NCI-H2081 treated with DMSO at 0.1 percent for 48 hours (cell line): ENCODE measurements around the gene POLR1A.

Experiments used
- DNase-seq: peaks from one replicate; lab custom pipeline; 2025; lab: John Stamatoyannopoulos, UW

Gene POLR1A

DNA sequence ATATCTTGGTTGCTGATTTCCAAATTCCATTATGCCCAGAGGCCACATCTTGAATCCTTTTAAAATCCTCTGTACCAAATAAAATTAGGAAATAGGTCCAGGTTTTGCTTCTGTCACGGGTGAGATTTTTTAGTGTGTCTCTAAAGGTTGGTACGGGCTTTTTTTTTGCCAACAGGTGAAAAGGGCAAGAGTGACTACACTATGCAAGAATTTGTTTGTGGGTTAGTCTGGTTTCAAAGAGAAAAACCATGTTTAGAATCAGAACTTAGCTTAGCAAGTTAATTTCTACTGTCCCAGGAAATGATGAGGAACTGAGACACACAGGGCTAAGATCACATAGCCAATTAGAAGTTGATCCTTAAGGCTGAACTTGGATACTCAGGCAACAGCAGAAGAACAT, 41.7 kb downstream of the POLR1A start:
- DNase-seq = no peak

DNA sequence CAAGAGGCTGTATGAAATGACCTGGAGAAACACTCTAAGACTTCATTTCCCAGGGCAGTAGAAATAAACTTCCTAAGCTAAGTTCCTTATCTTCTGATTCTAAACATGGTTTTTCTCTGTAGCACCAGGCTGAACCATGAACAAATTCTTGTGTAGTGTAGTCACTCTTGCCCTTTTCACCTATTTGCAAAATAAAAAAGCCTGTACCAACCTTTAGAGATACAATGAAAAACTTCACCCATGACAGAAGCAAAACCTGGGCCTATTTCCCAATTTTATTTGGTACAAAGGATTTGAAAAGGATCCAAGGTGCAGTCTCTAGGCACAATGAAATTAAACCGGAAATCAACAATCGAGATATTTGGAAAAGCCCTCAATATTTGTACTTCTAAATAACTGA, 43.6 kb downstream of the POLR1A start:
- DNase-seq = no peak

DNA sequence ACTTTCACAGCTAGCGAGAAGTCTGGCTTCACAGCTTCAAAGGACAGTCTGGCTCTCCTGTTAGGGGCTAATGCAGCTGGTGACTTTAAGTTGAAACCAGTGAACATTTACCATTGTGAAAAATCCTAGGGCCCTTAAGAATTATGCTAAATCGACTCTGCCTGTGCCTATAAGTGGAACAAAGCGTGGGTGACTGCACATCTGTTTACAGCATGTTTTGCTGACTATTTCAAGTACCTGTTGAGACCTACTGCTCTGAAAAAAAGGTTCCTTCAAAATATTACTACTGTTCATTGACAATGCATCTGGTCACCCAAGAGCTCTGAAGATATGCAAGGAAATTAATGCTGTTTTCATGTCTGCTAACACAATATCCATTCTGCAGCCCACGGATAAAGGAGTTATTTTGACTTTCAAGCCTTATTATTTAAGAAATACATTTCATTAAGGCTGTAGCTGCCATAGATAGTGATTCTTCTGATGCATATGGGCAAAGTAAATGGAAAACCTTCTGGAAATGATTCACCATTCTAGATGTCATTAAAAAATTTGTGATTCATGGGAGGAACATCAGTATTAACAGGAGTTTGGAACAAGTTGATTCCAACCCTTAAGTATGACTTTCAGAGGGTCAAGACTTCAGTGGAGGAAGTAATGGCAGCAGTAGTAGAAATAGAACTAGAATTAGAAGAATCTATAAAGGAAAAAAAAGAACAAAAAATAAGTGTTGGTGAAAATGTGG, 48.9 kb downstream of the POLR1A start:
- no peak for DNase-seq

DNA sequence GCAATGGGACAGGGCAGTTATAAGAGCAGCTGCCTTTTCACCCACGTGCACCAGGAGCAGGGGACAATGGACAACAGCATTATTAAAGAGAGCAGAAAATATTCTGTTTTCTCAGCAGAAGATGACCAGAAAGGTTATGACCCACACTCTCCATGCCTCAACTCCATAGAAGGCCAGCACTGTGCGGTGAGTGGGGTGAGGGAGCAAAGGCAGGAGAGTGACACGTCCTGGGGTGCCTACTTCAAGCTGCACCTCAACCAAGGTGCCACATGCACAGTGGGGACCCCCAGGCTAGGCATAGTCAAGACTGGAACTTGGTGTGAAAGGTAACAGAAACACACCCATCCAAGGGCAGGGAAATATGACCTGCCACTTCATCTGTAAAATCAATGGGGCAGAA, 50.4 kb downstream of the POLR1A start:
- no peak for DNase-seq

DNA sequence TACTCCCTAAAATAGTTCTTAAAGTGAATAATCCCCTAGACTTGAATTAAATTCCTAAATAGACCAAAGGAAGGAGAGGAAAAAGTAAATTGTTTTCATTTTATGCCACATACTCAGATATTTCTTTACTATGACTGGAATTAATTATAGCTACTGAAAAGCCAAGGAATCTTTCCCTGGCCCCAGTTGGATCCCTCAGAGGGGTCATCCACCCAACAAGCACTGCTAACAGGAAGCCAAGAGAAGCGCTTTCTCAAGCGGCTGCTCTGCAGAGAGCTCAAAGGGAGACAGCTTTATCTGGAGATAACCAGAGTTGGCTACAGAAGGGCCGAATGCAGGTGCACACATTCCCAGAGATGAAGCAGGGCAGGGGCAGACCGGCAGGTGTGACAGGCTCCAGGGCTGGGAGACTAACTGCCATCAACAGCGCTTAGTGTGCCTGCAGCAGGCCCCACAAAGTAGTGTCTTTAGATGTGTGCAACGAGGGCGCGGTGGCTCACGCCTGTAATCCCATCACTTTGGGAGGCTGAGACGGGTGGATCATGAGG, 51.1 kb downstream of the POLR1A start:
- no peak for DNase-seq

DNA sequence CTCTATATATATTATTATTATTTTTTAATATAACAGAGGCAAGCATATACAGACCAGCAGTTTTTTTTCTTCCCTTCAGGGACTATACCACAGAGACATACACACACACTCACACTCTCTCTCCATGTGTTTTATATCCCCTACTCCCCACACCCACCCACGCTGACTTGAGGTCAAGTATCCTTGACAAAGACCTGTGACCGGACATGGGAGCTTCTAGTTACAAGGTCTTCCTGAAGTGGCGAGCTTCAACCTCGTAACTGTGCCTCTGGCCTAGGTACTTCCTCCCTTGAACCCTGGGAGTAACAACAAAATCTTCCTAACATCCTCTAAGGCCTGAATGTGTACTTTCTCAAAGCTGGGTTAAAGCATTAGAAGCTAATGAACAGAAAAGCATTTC, 52.5 kb downstream of the POLR1A start:
- no peak for DNase-seq

DNA sequence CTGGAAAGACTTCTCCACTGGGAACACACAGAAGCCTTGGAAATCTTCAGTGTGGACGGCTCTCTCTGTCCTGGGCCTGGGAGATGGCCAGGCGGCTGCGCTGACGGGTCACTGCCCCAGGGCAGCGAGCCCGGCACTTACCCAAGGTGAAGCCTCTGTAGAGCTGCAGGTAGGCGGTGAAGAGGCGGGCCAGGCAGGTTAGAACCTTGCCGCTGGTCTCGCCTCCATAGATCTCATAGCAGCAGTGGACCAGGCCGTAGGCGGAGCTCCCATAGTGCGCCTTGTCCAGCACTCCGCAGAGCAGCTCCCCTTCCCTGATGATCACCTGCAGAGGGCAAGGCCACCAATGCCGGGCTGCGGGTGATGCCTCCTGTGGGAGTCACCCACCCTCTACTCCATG, 53.0 kb downstream of the POLR1A start:
- no peak for DNase-seq

DNA sequence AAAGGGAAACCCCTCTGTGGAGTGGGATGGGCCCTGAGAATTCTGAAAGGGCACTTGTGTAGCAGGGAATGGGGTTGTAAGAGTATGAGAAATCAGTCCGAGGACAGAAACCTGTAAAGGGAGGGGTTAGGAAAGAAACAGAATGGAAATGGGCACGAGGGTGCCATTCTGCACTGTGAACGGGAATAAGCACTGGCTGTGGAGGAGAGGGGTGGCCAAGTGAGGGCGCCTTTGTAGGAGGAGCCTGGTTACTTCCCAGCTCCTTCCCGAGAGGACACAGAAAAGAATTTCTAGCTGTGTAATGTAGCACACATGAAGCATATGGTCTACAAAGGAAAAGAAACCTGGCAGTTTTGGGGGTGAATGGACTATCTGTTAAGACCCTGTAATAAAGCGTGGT, 53.4 kb downstream of the POLR1A start:
- DNase-seq = no peak

DNA sequence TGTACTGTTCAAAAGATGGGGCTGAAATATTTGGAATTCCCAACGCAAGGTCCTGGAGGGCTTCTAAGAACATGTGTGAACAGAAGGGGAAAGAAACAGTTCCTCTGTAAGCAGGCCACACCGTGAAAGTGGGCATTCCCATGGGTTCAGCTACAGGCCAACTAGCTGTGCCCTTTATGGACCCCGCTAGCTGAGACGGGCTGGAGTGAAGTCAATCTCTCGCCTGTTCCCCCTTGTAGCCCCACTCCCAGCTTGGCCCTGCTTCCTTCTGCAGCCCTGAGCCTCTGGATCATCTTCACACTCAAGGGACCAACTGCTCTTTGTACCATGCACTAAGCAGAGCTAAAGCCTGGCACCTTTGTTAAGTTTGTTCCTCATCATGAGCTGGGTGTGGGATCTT, 55.4 kb downstream of the POLR1A start:
- DNase-seq = no peak

DNA sequence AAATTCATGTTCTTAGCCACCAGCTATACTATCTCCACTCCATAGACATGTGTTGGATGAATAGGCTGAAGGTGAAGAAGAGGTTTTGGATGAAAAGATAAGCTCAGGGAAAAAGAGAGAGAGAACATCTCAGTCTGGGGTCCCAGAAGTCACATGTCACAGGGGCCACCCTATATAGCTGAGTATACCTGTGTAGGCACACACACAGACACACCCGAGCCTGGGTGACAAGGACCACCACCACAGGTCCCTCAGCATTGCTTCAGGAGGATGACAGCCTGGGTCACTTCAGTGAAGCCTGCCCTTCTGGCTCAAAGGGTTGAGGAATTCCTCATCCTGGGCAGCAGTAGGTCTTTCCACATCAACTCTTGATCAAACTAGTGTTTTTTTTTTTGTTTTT, 56.2 kb downstream of the POLR1A start:
- no peak for DNase-seq

DNA sequence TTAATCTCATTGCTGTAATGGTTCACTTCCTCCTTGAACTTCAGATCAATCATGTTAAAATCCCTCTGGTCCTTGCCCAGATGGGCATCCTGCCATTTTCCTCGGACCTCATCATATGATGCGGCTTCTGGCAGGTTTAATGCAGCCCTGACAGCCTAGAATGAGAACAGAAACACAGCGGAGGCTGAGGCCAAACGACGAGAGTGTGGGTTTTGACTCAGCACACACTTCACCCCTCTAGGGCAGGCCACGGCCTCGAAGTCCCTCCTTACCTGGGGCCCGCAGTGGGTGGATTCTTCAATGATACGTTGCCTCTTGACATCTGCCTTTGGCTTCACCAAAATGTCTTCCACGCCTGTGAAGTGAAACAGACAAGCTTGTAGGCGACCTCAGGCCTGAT, 56.8 kb downstream of the POLR1A start:
- DNase-seq = no peak

DNA sequence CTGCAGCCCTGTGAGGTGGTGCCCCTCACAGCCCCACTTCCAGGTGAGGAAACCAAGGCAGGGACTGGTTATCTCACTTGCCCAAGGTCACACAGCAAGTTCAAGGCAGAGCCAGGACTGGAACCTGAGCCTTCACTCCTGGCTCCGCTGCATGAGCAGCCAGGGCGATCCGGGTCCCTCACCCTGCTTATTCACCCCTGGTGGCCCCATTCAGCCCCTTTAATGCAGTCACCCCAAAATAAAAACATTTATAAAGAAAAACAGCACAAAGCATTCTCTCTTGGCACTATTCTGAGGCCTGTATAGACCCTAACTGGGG, 57.3 kb downstream of the POLR1A start:
- no peak for DNase-seq

DNA sequence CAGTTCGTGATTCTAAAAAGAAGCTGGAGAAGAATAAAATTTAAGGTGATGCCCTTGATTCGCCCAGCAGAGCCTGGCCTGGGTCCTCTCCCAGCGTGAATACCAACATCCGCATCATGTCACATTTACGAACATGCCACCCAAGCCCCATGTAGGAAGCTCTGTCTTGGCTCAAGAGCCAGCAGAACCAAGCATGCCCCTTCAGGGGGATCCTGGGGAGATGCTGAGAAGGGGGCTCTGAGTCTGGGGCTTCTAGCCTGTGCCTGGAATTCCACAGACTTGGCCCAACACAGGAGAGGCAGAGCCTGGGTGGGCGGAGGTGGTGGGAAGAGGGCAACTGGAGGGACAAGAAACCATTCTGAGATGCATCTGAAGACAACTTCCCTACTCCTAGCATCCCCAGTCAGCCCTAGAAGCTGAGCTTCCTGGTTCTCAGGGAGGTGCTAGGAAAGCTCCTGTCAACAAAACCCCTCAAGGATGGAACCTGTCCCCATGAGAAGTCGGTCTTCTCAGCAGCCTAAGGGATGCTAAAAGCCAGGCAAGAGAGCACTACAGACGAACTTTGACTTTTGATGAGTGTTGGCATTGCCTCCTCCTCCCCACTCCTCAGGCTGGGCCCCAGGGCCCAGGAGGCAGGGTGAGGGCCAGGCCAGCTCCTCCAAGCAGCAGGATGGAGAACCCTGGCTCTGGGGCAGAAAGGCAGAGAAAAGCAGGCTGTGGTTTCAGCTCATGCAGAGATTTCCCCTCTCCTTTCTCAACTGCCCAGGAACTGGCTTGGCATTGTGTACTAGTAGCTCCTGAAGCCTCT, 57.9 kb downstream of the POLR1A start:
- no peak for DNase-seq

DNA sequence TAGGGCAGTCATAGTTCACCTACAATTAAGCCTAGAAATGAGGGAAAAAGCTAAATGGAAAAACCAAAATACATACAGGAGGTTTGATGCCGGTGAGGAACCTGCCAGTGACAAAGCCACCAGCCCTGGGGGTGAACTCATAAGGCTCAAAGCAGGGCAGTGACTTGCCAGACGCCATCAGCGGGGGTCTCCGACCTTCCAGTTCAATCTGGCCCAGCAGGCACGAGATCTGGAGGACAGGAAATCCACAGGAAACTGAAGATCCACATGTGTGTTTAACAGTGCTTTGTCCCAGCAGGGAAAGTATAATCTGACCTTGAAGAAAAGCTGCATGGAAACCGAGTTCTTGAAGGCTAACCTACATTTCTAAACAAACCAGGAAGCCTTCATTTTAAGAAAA, 60.1 kb downstream of the POLR1A start:
- no peak for DNase-seq

DNA sequence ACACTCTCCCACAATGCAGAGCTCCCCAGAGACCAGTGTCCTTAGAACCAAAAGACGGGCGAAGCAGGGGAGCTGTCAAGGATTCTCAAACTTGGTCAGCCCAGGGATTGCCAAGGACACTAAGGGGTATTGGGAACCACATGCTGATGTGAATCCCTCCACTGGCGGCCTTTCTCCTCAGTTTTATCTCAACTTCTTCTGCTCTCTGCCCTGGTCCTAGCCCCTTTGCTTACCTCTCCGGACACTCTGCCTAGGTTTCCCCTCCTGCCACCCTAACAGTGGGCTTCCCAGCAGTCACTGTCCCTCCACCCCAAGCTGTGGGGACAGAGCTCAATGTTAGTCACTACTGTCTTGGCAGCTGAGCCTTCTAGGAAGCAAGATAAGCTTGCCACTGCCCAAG, 61.1 kb downstream of the POLR1A start:
- no peak for DNase-seq

DNA sequence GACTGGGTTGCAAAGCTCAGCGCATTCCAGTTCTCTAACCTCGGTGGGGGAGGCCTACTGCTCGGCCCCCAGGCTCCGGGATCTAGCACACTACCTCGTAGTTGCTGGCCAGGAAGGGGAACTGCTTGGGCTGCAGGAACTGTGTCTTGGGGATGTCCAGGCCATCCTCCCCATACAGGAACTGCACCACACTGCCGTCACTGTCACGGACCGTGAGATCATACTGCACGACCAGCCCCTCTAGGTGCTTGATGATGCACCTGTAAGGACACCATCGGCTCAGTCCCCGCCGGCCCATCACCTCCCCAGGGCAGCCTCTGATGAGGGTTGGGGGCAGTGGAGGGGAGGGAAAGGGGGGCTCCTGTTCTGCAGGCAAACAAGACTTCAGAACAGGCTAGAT, 61.6 kb downstream of the POLR1A start:
- no peak for DNase-seq

DNA sequence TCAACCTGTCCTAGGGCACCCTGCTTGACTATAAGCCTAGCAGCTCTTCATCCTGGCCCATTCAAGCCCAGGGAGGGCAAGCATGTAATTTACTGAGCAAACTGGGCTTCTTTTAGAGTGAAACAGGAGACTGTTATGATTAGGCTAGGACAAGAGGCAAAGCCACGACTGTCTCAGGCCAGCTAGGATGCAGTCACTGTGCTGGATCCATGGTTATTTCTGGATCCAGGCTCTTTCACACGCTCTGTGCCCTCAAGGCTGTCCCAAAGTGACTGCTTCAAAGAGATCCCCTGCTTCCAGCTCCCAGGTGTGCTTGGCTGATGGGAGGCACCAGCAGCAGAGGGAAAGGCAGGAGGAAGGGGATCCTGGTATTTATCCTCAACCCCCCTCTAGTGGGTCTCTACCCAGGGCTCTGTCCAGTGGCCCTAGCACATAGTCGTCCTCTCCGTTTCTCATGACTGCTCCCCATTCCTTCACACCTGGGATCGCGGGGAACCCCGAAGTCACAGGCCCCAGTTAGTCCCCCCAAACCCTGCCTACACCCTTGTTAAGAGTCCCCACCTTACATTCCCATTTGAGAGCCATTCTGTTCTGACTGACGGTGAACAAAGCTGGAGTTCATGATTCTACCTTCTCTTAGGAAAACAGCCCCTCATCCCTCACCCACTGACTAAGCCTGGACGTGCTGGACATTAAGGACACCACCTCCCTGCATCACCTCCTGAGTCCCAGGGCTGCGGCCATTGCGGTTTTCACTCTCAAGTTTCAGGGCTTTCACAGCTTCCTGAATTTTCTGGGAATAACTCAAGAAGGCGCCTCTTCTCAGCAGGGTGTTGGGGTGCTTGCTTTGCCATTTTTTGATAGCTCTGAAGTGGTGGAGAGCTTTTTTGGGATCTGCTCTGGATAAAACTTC, 63.2 kb downstream of the POLR1A start:
- DNase-seq = no peak

DNA sequence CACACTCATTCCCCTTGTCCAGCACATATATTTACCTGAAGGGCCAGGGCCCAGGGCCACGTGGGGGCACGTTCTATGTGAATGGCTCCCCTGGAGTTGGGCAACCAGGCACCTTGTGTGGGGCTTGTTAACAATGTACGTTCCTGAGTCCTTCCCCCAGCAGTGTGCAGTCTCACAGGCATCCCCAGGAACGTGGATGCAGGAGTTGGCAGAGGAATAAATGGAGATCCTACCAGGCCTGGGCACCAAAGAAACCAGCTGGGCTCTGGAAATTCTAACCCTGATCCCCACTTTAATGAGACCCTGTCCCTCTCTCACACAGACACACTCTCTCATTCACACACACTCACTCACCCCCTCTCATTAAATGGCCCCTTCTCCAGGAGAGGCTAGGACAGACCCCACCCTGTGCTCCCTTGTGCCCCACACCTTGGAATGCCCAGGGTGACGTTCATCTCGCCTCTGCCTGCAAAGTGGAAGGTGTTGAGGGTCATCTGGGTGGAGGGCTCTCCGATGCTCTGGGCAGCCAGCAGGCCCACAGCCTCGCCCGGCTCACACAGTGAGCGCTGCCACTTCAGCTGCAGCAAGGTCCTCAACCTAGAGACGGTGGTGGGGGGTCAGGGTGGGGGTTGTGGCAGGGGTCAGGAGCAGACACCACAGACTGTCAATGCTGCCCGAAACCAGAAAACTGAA, 65.6 kb downstream of the POLR1A start:
- DNase-seq = no peak

DNA sequence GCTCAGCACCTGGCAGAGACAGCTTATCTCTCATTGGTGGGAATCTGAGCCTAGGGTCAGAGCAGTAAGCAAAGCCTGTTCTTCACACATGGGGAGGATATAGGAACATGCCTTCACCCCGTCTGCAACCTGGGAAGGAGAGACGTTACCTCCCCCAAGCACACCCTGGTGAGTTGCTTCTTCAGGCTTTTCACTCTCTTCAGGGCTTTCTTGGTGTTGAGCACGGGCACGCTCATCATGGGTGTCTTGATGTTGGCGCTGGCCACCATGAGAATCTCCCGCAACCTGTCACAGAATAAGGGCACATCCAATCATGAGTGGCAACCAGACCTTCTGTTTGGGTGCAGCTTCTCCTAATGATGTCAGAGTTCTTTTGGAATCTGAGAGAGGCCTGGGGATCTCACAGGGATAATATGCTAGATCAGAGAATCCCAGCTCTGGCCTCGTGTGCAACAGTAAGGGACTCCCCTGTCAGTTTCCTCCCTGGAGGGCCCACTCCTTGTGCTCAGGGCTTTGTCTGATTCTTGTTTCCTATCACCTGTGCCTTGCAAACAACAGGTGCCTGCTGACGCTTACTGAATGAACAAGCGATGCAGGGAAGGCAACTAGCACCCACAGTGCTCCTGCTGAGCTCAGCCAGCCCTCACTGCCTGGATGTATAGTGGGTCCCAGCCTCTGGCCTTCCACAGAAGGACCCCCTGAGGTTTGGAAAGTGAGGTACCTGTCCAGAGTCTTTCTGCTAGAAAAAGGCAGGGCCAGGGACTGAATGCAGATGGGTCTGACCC, 66.3 kb downstream of the POLR1A start:
- DNase-seq = no peak

DNA sequence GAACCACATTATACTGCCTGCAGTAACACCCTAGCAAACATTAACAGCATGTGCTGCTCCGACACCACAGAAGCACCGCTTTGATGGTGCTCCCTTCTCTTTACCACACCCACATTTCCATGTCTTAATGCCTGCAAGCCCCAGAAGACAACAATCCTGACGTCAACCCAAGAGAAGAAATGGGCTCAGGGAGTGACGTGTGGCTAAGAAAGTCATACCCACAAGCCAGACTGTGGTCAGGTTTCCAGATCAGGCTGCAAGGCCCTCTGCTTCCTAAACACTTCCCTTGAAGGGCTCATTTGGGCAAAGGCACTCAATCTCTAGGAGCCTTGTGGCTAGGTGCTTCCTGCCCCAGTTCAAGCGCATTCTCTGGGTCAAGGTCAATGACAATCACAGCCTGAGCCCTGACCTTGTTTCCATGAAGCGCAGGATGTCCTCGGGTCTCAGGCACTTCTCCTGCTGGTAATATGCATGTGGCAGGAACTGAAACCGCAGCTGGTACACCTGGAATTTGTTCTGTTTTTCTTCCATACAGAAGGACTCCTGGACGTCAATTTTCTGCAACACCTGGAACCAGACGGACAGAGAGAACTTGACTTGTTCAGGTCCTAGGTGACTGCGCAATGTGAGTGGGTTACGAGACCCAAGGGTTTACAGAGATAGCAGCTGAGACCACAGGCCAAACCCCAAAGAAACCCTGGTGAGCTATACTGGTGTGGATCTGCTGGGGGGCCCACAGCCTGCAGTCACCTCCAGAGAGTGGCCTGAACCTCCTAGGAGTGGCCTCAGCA, 67.2 kb downstream of the POLR1A start:
- no peak for DNase-seq
